ENCODE measurements around the gene KCNQ1.

DNA sequence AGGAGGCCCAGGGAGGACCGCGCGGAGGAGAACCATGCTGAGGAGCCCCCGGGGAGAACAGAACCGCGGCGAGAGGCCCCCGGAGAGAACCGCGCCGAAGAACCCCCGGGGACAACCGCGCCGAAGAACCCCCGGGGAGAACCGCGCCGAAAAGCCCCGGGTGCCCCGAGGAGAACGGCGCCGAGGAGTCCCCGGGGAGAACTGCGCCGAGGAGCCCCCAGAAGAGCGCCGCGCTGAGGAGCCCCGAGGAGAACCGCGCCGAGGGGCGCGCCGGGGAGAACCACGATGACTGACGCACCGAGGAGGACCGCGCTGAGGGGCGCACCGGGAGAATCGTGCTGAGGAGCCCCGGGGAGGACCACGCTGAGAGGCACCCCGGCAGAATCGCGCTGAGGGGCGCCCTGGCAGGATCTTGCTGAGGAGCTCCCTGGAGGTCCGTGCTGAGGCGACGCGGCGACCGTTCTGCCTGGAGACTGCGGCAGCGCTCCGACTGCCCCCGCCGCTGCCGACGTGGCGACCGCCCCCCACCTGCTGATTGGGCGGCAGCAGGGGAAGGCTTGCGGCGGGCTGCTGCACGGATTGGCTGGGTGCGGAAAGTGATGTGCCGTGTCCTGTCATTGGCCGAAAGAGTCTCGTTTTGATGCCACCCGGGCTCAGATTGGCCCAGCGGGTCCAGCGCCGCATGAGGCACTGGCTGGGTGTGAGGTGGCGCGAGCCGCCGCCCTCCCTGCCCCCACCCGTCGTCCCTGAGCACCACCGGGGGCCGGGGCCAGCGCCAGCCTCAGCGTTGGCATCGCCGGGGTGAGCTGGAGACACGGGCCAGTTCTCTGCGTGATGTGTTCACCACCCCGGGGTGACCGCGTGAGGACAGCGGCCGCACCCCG lies 255.0 kb downstream of the KCNQ1 start, which contains the start of gene KCNQ1OT1:
- TF ChIP-seq, protein P1, sequence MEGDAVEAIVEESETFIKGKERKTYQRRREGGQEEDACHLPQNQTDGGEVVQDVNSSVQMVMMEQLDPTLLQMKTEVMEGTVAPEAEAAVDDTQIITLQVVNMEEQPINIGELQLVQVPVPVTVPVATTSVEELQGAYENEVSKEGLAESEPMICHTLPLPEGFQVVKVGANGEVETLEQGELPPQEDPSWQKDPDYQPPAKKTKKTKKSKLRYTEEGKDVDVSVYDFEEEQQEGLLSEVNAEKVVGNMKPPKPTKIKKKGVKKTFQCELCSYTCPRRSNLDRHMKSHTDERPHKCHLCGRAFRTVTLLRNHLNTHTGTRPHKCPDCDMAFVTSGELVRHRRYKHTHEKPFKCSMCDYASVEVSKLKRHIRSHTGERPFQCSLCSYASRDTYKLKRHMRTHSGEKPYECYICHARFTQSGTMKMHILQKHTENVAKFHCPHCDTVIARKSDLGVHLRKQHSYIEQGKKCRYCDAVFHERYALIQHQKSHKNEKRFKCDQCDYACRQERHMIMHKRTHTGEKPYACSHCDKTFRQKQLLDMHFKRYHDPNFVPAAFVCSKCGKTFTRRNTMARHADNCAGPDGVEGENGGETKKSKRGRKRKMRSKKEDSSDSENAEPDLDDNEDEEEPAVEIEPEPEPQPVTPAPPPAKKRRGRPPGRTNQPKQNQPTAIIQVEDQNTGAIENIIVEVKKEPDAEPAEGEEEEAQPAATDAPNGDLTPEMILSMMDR (IDR thresholded peaks at IDR 0.05; ENCODE audit: extremely low read depth in 1 of 2, insufficient read depth in 1 of 2, low read depth in 1 of 2, low read length in 2 of 2) = no peak
- TF ChIP-seq POLR2AphosphoS5 (IDR thresholded peaks at IDR 0.05; ENCODE audit: insufficient read depth, low read depth, low read length) (peak; percentile 96), EZH2 (IDR thresholded peaks at IDR 0.05; ENCODE audit: borderline replicate concordance, low read depth, low read length, severe bottlenecking) (no peak), GATA2 (IDR thresholded peaks at IDR 0.05; ENCODE audit: insufficient read depth, insufficient read length, low read depth, low read length) (no peak), POLR2A (IDR thresholded peaks at IDR 0.05; ENCODE audit: low read depth, low read length) (peak; percentile 99), MYC (IDR thresholded peaks at IDR 0.05; ENCODE audit: low read depth, low read length) (no peak), FOS (IDR thresholded peaks at IDR 0.05; ENCODE audit: borderline replicate concordance, insufficient read depth, low read length) (no peak)
- TF ChIP-seq, protein P2, sequence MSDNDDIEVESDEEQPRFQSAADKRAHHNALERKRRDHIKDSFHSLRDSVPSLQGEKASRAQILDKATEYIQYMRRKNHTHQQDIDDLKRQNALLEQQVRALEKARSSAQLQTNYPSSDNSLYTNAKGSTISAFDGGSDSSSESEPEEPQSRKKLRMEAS (IDR thresholded peaks at IDR 0.05; ENCODE audit: insufficient read depth, insufficient read length) = no peak
